ENCODE results near the gene PTK6.

GRCh38 chr20:63481503-63481902 is 55.7 kb downstream of the PTK6 start:
- TF ChIP-seq POLR2A (IDR thresholded peaks at IDR 0.05; ENCODE audit: low read depth, low read length) = no peak
- TF ChIP-seq POLR2AphosphoS5 (IDR thresholded peaks at IDR 0.05; ENCODE audit: low read depth, low read length) = no peak
- no peak for TF ChIP-seq TAF1 (IDR thresholded peaks at IDR 0.05; ENCODE audit: low read depth, low read length)
- no peak for TF ChIP-seq PAX5 (IDR thresholded peaks at IDR 0.05; ENCODE audit: insufficient read depth, low read length, severe bottlenecking)
- TF ChIP-seq SPI1 (IDR thresholded peaks at IDR 0.05; ENCODE audit: low read depth, low read length) = no peak
